Activated CD4-positive, alpha-beta T cell treated with anti-CD3 and anti-CD28 coated beads, Interleukin-2, amount 50 U/mL, for 16 hours (primary cell): ENCODE data around the gene ADAMTSL1.
"Not testable (repeated sequence)": the region's sequence is repeated elsewhere in the genome, so short reads cannot be mapped to it uniquely, and the experiment has no call there.

Experiments used
- DNase-seq: peaks from one replicate; pipeline ENCODE4 v3.0.0-alpha.2; 2020

ADAMTSL1 gene

GRCh38 chr9:18834740-18835361 lies 360.9 kb downstream of the ADAMTSL1 start:
- peak; percentile 21 for DNase-seq

DNA sequence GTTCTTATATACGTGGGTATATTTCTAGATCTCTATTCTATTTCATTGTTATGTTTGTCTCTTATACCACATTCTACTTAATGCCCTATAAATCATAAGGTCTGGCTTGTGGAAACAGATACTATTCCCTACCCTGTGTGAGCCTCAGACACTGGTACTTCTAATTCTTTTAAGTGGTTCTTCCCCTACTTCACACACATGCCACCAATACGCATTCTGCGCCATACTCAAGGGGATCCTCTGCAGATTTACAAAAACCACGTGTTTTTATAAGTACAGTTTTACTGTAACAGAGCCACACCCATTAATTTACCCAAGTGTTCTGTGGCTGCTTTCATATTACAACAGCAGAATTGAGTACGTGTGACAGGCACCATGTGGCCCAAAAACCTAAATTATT lies 363.4 kb downstream of the ADAMTSL1 start:
- no peak for DNase-seq

DNA sequence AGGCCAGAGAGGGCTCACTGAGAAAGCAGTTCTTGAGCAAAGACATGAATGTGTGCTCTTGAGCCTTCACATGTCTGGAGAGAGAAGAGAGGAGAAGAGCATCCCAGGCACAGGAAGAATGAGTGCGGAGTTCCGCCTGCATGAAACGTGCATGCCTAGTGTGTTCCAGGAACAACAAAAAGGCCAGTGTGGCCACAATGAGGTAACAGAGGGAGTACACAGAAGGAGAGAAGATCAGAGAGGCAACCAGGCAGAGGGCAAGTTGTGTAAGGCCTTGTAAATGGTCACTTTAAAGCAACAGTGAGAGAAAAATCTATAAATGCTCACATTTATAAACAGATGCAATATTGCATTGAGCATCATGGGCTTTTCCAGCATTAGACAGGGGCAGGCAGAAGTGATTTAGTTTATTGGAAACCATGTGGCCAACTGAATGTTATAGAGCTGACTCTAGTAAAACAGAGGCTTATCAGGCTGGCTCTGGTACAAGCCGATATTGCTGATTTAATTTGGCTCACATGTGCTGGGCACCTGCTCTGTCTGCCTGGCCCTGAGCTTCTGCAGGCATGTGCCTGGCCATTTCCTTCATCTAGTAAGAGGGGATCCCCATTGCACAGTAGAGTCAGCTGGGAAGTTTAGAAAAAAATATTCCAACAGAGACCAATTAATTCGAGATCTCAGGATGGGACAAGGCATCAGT lies 373.8 kb downstream of the ADAMTSL1 start:
- DNase-seq = no peak

DNA sequence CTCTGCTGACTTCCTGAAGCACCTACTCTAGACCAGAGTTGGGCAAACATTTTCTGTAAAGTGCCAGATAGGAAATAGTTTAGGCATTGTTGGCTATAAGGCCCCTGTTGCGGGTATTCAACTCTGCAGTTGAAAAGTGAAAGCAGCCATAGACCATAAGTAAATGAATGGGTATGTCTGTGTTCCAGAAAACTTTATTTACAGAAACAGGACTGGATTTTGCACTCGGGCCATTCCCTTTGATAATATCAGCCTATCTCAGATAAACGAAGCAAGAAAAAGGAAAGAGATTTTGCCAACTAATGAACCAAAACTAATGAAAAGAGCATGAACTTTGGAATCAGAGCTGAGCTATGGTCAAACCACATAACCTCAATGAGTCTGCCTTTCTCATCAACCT lies 374.7 kb downstream of the ADAMTSL1 start:
- DNase-seq = no peak

GRCh38 chr9:18849270-18849669 lies 375.3 kb downstream of the ADAMTSL1 start:
- no peak for DNase-seq

DNA sequence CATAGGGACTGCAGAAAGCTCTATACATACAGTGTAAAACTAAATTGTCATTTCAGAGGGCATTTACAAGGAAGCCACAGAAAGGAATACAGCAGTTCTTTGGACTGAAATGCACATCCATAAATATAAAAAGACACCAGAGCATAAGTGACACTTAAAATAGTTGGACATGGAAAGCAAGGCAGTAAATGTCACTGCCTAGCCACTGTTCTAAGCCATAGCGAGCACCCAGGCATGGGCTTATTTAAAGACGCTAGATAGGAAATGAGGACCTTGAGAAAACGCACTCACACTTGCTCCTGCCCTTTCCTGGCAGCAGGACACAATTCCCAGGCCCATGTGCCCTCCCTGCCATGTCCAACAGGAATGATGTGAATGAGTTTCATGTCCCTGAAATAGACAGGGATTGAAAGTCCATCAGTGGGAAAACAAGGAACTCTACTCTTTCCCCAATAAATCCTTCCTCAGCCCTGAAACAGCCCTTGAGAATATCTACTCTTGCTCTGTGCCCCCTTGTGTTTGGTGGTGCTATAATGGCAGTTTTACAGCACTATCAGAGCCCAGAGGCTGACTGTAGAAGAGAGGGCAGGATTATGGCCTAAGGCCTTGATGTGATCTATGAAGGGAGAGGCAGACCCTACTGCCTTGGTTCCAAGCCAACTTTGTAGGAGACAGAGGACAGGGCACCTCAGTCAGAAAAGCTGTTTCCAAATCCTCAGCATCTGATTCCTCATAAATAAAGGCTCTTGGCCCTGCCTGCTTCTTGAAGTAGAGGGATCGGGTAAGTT lies 376.1 kb downstream of the ADAMTSL1 start:
- DNase-seq = no peak

DNA sequence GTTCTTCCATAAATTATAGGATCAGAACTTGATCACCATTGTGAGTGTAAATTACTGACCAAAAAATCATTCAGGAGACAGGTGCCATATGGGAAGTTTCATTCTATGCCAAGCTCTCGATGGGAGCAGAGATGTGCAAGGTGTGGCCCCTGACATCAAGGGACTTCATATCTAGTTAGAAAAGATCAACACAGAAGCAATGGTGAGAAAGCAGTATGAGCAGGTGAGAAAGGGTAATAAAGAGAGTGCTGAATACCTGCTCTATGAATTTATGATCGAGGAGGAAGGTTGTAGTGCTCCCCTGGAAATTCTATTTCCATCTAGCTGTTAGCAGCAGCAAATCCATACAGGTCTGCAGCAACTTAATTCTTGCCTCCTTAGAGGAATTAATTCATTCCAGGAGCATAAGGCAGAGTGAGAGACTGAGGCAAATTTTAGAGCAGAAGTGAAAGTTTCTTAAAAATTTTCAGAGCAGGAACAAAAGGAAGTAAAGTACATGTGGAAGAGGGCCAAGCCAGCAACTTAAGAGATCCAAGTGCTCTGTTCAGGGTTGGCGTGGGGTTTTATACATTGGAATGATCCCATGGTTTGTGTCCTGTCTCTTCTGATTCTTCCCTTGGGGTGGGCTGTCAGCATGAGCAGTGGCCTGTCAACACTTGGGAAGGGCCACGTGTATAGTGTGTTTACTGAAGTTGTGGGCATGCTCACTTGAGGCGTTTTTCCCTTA lies 377.3 kb downstream of the ADAMTSL1 start:
- DNase-seq = no peak

- DNase-seq = no peak
Measured at GRCh38 chr9:18855656-18856055, 381.7 kb downstream of the ADAMTSL1 start.

DNA sequence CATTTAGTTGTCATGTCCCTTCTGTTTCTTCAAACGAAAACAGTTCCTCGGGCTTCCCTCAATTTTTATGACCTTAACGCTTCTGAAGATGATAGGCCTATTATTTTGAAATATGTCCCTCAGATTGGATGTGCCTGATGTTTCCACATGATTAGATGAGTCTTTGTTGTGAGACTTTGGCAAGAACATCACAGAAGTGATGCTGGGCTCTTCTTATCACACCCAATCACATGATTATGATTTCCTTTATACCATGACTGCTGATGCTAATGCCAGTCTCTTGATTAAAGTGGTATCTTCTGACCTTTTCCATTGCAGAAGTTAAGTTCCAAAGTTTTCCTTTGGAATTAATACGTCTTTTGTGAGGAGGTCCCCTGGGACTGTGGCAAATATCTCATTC lies 383.4 kb downstream of the ADAMTSL1 start:
- DNase-seq = no peak

DNA sequence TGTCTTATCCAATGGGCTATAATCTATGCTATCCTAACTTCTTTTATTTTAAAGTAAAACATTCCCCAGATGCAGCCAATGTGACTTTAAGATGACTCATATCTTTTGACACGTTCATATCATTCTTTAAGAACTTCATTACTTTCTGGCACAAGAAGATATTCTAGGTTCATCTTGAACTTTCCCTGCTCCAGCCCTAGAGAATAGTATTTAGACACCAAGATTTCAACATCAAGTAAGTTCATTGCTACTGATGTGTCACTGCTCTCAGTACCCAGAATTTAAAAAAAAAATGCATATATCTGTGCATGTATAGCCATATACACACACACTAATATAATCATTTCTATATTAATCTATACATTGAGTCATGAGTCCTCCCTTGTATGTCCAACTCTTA lies 383.8 kb downstream of the ADAMTSL1 start:
- no peak for DNase-seq

- DNase-seq = no peak
Measured at GRCh38 chr9:18861609-18862544, 387.9 kb downstream of the ADAMTSL1 start.

DNA sequence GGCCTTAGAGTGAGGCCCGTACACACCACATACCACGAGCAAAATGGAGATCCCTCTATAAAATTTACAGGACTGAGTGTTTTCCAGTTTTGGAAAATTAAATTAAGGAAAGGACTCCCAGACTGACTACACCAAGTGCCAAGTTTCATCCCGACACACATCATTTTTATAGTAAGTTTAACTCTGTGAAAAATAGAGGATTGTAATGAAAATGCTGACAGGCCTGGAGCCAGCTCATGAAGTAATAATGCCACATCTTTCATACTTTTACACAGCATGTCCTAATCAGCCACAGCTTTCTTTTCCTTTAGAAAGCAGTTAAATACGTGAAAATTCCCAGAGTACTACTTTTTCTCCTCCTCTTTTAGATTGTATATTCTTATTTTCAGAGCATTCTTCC lies 389.8 kb downstream of the ADAMTSL1 start:
- DNase-seq = no peak

DNA sequence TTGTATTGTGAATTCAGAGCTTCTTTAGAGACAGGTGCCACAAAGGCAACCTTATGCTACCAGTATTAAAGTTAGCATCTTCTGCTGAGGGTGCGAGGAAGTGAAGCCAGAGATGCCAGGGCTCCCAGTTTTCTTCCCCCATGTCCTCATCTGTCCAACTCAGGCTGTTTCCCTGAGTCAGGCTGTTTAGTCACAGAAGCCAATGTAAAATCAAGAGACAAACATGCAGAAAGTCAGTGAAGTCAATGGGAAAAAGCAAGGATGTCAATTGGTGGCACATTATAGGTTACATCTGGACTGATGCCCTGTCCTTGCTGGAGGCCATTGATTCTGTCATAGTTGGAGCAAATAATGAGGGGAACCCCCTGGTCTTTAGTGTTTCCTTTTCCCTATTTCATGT lies 390.6 kb downstream of the ADAMTSL1 start:
- no peak for DNase-seq

GRCh38 chr9:18865542-18865941 lies 391.6 kb downstream of the ADAMTSL1 start:
- no peak for DNase-seq

GRCh38 chr9:18866121-18866831 lies 392.3 kb downstream of the ADAMTSL1 start:
- no peak for DNase-seq

DNA sequence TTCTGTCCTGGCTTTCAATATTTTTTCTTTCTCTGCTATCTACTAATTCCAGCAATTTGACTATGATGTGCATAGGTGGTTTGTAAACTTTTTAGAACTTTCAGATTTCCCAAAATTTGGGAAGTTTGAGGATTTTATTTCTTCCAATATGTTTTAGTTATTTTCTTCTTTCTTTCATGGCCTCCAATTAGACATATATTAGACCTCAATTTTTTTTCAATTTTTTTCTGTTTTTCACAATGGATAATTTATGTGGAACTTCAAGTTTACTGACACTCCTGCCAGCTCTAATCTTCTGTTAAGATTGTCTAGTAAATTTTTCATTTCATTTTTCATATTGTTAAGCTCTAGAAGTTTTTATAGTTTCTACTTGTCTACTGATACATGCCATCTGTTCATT lies 395.8 kb downstream of the ADAMTSL1 start:
- DNase-seq = no peak

DNA sequence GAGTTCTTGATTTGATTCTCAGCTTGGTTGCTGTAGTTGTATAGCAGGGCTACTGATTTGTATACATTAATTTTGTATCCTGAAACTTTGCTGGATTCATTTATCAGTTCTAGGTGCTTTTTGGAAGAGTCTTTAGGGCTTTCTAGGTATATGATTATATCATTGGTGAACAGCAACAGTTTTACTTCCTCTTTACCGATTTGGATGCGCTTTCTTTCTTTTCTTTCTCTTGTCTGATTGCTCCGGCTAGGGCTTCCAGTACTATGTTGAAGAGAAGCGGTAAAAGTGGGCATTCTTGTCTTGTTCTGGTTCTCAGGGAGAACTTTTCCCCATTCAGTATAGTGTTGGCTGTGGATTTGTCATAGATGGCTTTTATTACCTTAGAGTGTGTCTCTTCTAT lies 400.1 kb downstream of the ADAMTSL1 start:
- no peak for DNase-seq

GRCh38 chr9:18874990-18875389 lies 401.0 kb downstream of the ADAMTSL1 start:
- DNase-seq = not testable (repeated sequence)

GRCh38 chr9:18877984-18878383 lies 404.0 kb downstream of the ADAMTSL1 start:
- no peak for DNase-seq

DNA sequence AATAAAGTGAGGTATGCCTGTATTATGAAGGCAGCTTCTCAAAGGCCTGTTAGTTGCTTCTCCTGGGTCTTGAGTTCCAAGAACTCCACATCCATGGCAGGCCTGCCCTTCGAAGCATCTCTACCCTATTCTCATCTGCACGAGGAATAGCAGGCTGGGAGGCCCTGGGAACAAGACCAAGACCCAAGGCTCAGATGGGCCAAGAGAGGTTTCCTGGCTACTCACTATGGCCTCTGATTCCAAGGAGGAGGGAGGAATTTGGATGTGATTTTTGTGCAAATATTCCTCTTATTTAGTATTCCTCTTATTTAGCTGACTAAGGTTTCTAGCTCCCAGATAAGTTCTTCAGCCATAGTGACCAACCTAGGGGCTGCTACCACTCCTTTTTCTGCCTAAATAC lies 407.8 kb downstream of the ADAMTSL1 start:
- no peak for DNase-seq

GRCh38 chr9:18887546-18887945 lies 413.6 kb downstream of the ADAMTSL1 start:
- DNase-seq = no peak

GRCh38 chr9:18888290-18888689 lies 414.3 kb downstream of the ADAMTSL1 start:
- DNase-seq = no peak
